Breast epithelium (tissue), 4 donors: ENCODE data around the gene INPP5K. TPM values are rescaled to one million over a fixed set of nuclear protein-coding genes. Genes with fewer than 3 reads are reported as not detected.

ENCODE experiments used
- DNase-seq, 2 donors: peaks; one replicate each; pipeline ENCODE4 v3.0.0-alpha.2; 2019; ENCODE audit warnings: low spot score in 2 of 2
- H3K27ac ChIP-seq, 2 donors: fragments of 200-600 bp; sonication (generic) in 1 of 2; one replicate each; pipeline ENCODE4 v1.5.1; 2016 to 2019; ENCODE audit warnings: mild to moderate bottlenecking in 1 of 2
- H3K27me3 ChIP-seq, 2 donors: fragments of 200-600 bp; sonication (generic) in 1 of 2; one replicate each; pipeline versions ENCODE4 v1.5.1 to v1.6.0; 2017 to 2019; ENCODE audit warnings: control low read depth in 1 of 2, mild to moderate bottlenecking in 1 of 2
- H3K36me3 ChIP-seq: fragments of 200-600 bp; one replicate; pipeline ENCODE4 v1.5.1; 2019
- H3K4me1 ChIP-seq, 2 donors: fragments of 200-600 bp; sonication (generic); one replicate each; pipeline ENCODE4 v1.5.1; 2016 to 2019; ENCODE audit warnings: control low read depth in 1 of 2
- H3K4me3 ChIP-seq, 3 donors: fragments of 200-600 bp; sonication (generic); 1 replicate in 2 of 3; 2 replicates in 1 of 3; pipeline ENCODE4 v1.5.1; 2016 to 2019; ENCODE audit warnings: mild to moderate bottlenecking in 3 of 3, moderate library complexity in 2 of 3
- H3K9me3 ChIP-seq, 2 donors: fragments of 200-600 bp; sonication (generic) in 1 of 2; one replicate each; pipeline ENCODE4 v1.5.1; 2016 to 2019; ENCODE audit warnings: control low read depth in 1 of 2
- POLR2A ChIP-seq: fragments of 450-650 bp; IDR thresholded peaks from one replicate; pipeline ENCODE4 v1.6.1; 2016; ENCODE audit warnings: antibody characterized with exemption, mild to moderate bottlenecking, moderate library complexity
- POLR2AphosphoS5 ChIP-seq, 3 donors: sonication (generic); formaldehyde crosslinking; IDR thresholded peaks; one replicate each; pipeline ENCODE4 v1.6.1; 2017; ENCODE audit warnings: antibody characterized with exemption in 3 of 3
- intact Hi-C: fragments of 100-400 bp; cut with DNase I; formaldehyde crosslinking; loops from one replicate; pipeline ENCODE4 v1.15.1; 2023; ENCODE audit warnings: low total_unique reads
- total RNA-seq, 3 donors: library from RNA; depleted of rRNA; stranded (reverse); fragments of >200 nt; gene quantifications; one replicate each; pipeline ENCODE4 v1.1.0, GENCODE V29; 2016
- TF ChIP-seq, protein P1 (sequence below), 3 donors: fragments of 450-650 bp; IDR thresholded peaks; one replicate each; pipeline ENCODE4 v1.5.1; 2016 to 2017; ENCODE audit warnings: antibody characterized with exemption in 3 of 3, mild to moderate bottlenecking in 3 of 3, moderate library complexity in 3 of 3

INPP5K gene
- total RNA-seq, 3 donors from 2014 or later = 75.2 to 177 (median 88.8) TPM

DNA sequence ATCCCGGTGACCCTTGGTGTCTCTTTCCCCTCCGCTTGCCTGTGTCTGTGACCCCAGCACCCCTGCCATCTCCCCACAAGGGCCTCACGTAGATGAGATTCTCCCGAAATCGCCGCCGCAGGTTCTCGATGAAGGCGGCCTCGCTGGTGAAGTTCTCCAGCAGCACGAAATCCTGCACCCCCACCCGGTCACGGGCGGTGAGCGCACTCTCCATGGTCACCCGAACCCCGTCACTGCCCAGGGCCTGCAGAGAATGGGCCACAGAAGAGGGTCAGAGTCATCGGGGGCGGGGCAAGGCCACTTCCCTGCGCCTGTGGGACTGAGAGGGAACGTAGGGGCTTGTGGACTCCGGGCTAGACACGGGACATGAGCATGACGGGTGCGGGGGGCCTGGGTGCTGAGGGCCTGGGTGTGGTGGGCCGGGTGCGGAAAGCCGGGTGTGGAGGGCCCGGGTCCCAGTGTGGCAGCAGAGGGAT, 32.3 kb downstream of the INPP5K start:
- Histone ChIP-seq H3K4me1 (peaks cover 10 to 11% of the 10 kb centered on the region in 2 donors), H3K27me3 (no peaks in the 10 kb centered on the region), H3K9me3 (no peaks in the 10 kb centered on the region), H3K4me3 (peak overlapping the region in 1 of 3 donors; percentile 89), H3K36me3 (no peaks in the 10 kb centered on the region), H3K27ac (peak overlapping the region; percentile 96 to 97)
- intact Hi-C loops = no loop called here
- no peak for DNase-seq
- no peak for TF ChIP-seq POLR2A
- TF ChIP-seq POLR2AphosphoS5 (IDR thresholded peaks at IDR 0.05) = no peak
- TF ChIP-seq, protein P1, sequence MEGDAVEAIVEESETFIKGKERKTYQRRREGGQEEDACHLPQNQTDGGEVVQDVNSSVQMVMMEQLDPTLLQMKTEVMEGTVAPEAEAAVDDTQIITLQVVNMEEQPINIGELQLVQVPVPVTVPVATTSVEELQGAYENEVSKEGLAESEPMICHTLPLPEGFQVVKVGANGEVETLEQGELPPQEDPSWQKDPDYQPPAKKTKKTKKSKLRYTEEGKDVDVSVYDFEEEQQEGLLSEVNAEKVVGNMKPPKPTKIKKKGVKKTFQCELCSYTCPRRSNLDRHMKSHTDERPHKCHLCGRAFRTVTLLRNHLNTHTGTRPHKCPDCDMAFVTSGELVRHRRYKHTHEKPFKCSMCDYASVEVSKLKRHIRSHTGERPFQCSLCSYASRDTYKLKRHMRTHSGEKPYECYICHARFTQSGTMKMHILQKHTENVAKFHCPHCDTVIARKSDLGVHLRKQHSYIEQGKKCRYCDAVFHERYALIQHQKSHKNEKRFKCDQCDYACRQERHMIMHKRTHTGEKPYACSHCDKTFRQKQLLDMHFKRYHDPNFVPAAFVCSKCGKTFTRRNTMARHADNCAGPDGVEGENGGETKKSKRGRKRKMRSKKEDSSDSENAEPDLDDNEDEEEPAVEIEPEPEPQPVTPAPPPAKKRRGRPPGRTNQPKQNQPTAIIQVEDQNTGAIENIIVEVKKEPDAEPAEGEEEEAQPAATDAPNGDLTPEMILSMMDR (IDR thresholded peaks at IDR 0.05) = no peak

DNA sequence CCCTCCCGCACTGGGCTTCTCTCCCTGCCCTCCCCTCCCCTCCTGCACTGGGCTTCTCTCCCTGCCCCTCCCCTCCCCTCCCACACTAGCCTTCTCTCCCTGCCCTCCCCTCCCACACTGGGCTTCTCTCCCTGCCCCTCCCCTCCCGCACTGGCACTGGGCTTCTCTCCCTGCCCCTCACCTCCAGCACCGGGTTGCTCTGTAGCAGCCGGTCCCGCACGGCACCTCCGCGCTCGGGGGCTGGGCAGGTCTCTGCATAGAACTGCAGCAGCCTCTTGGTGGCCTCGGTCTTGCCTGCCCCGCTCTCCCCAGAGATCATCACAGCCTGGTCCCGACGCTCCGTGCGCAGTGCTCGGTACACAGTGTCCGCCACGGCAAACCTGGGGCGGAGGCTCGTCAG, 33.7 kb downstream of the INPP5K start:
- no peak for DNase-seq
- H3K4me1 ChIP-seq = peaks cover 4 to 7% of the 10 kb centered on the region in 2 donors
- H3K27me3 ChIP-seq = no peaks in the 10 kb centered on the region
- peaks cover 3% of the 10 kb centered on the region for H3K36me3 ChIP-seq
- TF ChIP-seq, protein P1 (IDR thresholded peaks at IDR 0.05) = no peak
- no peak for TF ChIP-seq POLR2A
- no peak for TF ChIP-seq POLR2AphosphoS5 (IDR thresholded peaks at IDR 0.05)
- H3K27ac ChIP-seq = peak overlapping the region; percentile 8 to 66
- intact Hi-C loops = no loop called here
- H3K4me3 ChIP-seq = no peak overlapping the region
- H3K9me3 ChIP-seq = no peaks in the 10 kb centered on the region

- intact Hi-C loops = no loop called here
These were observed 34.7 kb downstream of the INPP5K start for GRCh38 chr17:1481736-1482135.

GRCh38 chr17:1480747-1481465, 35.5 kb downstream of the INPP5K start:
- Histone ChIP-seq H3K27ac (no peak overlapping the region), H3K4me1 (no peaks in the 10 kb centered on the region), H3K9me3 (no peaks in the 10 kb centered on the region), H3K36me3 (peaks cover 4% of the 10 kb centered on the region), H3K27me3 (no peaks in the 10 kb centered on the region), H3K4me3 (no peak overlapping the region)
- intact Hi-C loops = no loop called here
- TF ChIP-seq POLR2AphosphoS5 (IDR thresholded peaks at IDR 0.05) (no peak), POLR2A (no peak)
- TF ChIP-seq, protein P1 (IDR thresholded peaks at IDR 0.05) = no peak
- no peak for DNase-seq

More at GRCh38 chr17:1481736-1482135, 34.7 kb downstream of the INPP5K start:
- H3K9me3 ChIP-seq = no peaks in the 10 kb centered on the region
- peaks cover 1% of the 10 kb centered on the region in 2 donors for H3K4me1 ChIP-seq
- H3K36me3 ChIP-seq = peaks cover 4% of the 10 kb centered on the region
- no peaks in the 10 kb centered on the region for H3K27me3 ChIP-seq
- TF ChIP-seq, protein P1 (IDR thresholded peaks at IDR 0.05) = no peak
- TF ChIP-seq POLR2A (no peak), POLR2AphosphoS5 (IDR thresholded peaks at IDR 0.05) (no peak)
- DNase-seq = no peak
- H3K27ac ChIP-seq = no peak overlapping the region
- no peak overlapping the region for H3K4me3 ChIP-seq

DNA sequence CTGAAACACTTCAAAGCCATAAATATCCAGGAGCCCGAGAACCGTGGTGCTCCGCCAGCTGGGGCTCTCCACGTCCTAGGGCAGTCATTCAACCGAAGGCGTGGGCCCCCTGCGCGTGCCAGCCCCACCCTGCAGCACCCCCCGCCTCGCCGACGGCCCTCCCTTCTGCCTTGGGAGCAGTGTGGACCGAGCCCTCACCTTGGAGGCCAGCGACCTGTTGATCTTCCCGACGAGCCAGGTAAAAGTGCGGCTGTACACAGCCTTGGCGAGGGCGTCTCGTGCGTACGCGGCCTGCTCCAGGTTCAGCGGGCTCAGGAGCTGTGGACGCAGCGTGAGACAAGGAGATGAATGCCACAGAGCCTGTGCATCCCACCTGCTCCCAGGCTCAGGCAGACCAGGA, 38.0 kb downstream of the INPP5K start:
- Histone ChIP-seq H3K4me1 (no peaks in the 10 kb centered on the region), H3K9me3 (no peaks in the 10 kb centered on the region), H3K36me3 (peaks cover 4% of the 10 kb centered on the region), H3K27me3 (no peaks in the 10 kb centered on the region), H3K4me3 (no peak overlapping the region), H3K27ac (no peak overlapping the region)
- DNase-seq = no peak
- TF ChIP-seq POLR2A (no peak), POLR2AphosphoS5 (IDR thresholded peaks at IDR 0.05) (no peak)
- TF ChIP-seq, protein P1 (IDR thresholded peaks at IDR 0.05) = no peak
- intact Hi-C loops = no loop called here
